Ishikawa (cell line): ENCODE results near the gene DENND2C.

Experiments used
- CEBPB ChIP-seq: IDR thresholded peaks from 2 replicates; pipeline ENCODE4 v1.6.1; 2012
- CREB1 ChIP-seq: IDR thresholded peaks from 2 replicates; pipeline ENCODE4 v1.6.1; 2012; ENCODE audit warnings: low read depth
- EGR1 ChIP-seq: IDR thresholded peaks from 2 replicates; pipeline ENCODE4 v1.6.1; 2012
- EP300 ChIP-seq: IDR thresholded peaks from 2 replicates; pipeline ENCODE4 v1.6.1; 2012; ENCODE audit warnings: borderline replicate concordance
- FOXM1 ChIP-seq: IDR thresholded peaks from 2 replicates; pipeline ENCODE4 v1.6.1; 2012; ENCODE audit warnings: low read depth, borderline replicate concordance
- MAX ChIP-seq: IDR thresholded peaks from 2 replicates; pipeline ENCODE4 v1.6.1; 2012
- NFIC ChIP-seq: IDR thresholded peaks from 2 replicates; pipeline ENCODE4 v1.6.1; 2012
- RAD21 ChIP-seq: IDR thresholded peaks from 2 replicates; pipeline ENCODE4 v1.6.1; 2012; ENCODE audit warnings: low read depth
- REST ChIP-seq: IDR thresholded peaks from 2 replicates; pipeline ENCODE4 v1.6.1; 2012; ENCODE audit warnings: low read depth, mild to moderate bottlenecking
- TAF1 ChIP-seq: IDR thresholded peaks from 2 replicates; pipeline ENCODE4 v1.6.1; 2012; ENCODE audit warnings: low read depth, mild to moderate bottlenecking
- TCF12 ChIP-seq: IDR thresholded peaks from 2 replicates; pipeline ENCODE4 v1.6.1; 2012; ENCODE audit warnings: low read depth
- TEAD4 ChIP-seq: IDR thresholded peaks from 2 replicates; pipeline ENCODE4 v1.6.1; 2012
- USF1 ChIP-seq: IDR thresholded peaks from 2 replicates; pipeline ENCODE4 v1.6.1; 2012
- YY1 ChIP-seq: IDR thresholded peaks from 2 replicates; pipeline ENCODE4 v1.6.1; 2012; ENCODE audit warnings: low read depth
- ZBTB7A ChIP-seq: IDR thresholded peaks from 2 replicates; pipeline ENCODE4 v1.6.1; 2012; ENCODE audit warnings: low read depth

Gene DENND2C

GRCh38 chr1:114559356-114559755 is 110.5 kb downstream of the DENND2C start:
- TF ChIP-seq EP300 (no peak), REST (no peak), TAF1 (no peak), YY1 (no peak), EGR1 (no peak), FOXM1 (no peak), USF1 (no peak), CEBPB (no peak), NFIC (no peak), MAX (no peak)

GRCh38 chr1:114558544-114558943 is 111.3 kb downstream of the DENND2C start:
- TF ChIP-seq RAD21: peak; percentile 58
- TF ChIP-seq ZBTB7A: no peak

GRCh38 chr1:114554577-114554976 is 115.3 kb downstream of the DENND2C start:
- TF ChIP-seq CEBPB (no peak), TEAD4 (no peak), CREB1 (no peak), MAX (no peak), TAF1 (no peak), USF1 (no peak), FOXM1 (no peak), TCF12 (no peak), EP300 (no peak), YY1 (no peak), REST (no peak), RAD21 (no peak), EGR1 (no peak), ZBTB7A (no peak), NFIC (no peak)

- TF ChIP-seq YY1 (no peak), NFIC (no peak), ZBTB7A (no peak), FOXM1 (no peak)
These were observed 117.7 kb downstream of the DENND2C start for GRCh38 chr1:114552106-114552639.

GRCh38 chr1:114551400-114551799 is 118.4 kb downstream of the DENND2C start:
- no peak for TF ChIP-seq REST
- TF ChIP-seq CEBPB: no peak
- TF ChIP-seq TCF12: no peak
- TF ChIP-seq USF1: no peak
- TF ChIP-seq MAX: no peak
- TF ChIP-seq YY1: no peak
- no peak for TF ChIP-seq EGR1
- no peak for TF ChIP-seq TAF1
- TF ChIP-seq ZBTB7A: no peak
- TF ChIP-seq FOXM1: no peak
- no peak for TF ChIP-seq CREB1
- TF ChIP-seq EP300: no peak
- no peak for TF ChIP-seq NFIC
- no peak for TF ChIP-seq RAD21
- no peak for TF ChIP-seq TEAD4
